HG03108 (cell line): Measurements from ENCODE around the gene TSC22D1.
"Not testable (repeated sequence)": the region's sequence is repeated elsewhere in the genome, so short reads cannot be mapped to it uniquely, and the experiment has no call there.

ENCODE experiments used
- ATAC-seq: cut with Tn5 transposase; IDR thresholded peaks from one replicate; pipeline ENCODE4 v1.9.1; 2021; ENCODE audit warnings: moderate library complexity; ENCODE audit not compliant: unreplicated experiment

Gene TSC22D1

DNA sequence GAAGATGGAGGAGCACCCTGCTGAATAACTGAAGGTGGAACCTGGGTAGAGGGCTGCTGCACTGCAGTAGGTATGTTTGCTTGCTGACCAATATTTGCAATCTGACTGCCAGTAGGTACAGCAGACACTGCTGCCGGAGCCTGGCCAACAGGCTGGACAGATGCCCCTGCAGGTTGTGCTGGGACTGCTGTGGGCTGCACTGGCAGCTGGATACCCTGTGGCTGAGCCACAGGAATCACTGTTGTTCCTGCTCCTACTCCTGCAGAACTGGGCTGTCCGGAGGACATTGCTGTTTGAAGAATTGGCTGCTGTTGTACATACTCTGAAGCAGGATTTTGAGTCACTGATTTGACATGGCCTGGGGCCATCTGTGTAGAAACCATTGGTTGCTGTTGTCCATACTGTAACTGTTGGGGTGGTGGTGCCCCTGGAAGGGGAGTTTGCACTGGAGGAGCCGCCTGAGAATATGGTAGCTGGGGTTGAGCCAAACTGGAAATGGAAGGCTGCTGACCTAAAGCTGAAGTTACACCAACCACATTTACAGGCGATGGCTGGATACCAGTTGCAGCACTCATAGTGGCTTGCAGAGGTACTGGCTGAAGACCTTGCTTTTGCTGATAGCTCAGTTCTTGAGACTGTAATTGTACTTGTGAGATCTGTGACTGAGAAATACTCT, 2.2 kb downstream of the TSC22D1 start:
- ATAC-seq: no peak

DNA sequence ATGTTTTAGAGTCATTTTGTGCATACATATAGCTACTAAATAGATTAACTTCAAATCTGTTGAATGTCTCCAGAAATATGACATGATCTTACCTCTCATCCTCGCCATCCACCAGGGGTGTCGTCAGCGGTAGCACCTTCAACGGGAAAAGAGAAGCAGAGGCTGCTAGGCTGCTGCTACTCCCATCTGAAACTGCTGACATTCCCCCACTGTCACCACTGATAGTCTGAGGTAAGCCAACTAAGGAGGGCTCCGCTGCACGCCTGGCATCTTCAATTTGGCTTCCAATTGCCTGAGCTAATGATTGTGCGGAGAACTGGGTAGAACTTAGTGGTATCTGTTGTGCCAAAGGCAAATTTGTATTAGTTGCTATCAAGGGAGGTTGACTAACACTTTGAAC, 3.1 kb downstream of the TSC22D1 start:
- no peak for ATAC-seq

DNA sequence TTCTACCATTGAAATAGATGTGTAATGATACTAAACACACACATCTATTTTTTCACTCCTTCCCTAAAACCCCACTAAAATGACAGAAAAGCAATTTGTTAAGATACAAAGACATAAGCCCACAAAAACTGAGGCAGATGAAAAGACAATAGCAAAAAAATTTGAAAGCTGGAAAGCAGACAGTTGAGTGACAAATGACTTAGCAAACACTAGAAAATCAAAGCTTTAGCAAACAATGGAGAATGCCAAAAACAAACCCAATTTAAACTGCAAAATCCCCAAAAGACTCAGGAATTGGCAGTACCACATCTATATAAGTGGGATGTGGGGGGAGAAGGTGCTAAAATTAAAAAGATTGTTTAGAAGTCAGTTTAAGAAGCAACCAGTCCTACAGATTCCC, 9.5 kb downstream of the TSC22D1 start:
- no peak for ATAC-seq

DNA sequence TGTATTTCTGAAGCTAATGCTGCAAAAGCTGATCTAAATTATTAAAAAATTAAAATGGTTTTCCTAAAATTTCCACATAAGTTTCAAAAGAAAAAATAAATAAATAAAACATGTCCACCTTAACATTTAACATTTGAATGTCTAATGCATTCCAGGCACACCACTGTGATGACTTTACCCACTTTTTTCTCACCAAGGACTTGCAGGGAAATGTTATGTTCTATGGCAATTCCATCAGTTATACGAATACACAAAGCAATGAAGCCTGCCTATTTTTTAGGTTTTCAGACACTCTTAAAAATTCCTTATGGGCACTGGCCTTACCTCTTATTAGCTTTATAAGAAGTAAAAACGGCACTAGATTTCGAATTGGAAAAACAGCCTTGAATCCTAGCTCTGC, 10.2 kb downstream of the TSC22D1 start:
- no peak for ATAC-seq

DNA sequence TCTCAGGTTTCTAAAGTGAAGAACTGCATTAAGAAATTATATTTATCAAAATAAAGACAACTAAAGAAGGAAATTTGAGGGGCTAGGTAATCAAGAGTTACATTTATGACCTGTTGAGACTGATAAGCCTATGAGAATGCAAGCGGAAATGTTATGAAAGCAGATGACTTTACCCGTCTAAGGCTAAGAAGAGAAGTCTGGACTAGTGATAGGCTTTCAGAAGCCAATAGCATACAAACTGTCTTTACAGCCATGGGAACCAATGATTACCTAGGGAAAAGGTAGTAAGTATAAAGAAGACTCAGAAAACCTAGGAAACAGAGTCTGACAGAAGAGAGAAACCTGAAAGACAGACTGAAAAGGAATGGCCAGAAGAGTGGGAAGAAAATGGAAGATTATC, 11.2 kb downstream of the TSC22D1 start:
- ATAC-seq: no peak

DNA sequence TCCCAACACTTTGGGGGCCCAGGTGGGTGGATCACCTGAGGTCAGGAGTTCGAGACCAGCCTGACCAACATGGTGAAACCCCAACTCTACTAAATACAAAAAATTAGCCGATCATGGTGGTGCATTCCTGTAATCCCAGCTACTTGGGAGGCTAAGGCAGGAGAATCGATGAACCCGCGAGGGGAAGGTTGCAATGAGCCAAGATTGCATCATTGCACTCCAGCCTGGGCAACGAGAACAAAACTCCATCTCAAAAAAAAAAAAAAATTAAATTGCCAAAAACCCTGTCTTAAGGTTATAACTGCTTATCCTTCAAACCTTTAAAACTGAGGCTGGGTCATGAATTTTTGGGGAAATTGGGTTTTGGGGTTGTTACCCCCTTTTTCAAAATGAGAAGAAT, 13.3 kb downstream of the TSC22D1 start:
- not testable (repeated sequence) for ATAC-seq

DNA sequence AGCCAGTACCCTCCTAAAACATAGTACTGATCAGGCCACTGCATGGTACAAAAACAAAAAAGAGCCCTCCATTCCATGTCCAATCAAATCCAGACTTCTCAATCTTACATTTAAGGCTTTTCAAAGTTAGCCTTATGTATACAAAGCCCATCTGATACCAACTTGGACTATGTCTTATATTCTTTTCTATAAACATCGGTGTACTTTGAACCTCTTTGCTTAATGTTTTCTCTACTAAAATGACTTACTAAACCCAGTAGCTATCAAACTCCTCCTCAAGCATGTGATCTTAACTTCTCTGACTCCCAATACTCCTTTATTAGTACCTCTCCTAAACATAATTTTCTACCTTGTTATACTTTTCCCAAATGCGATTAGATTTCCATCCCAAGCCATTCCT, 14.8 kb downstream of the TSC22D1 start:
- ATAC-seq: no peak

DNA sequence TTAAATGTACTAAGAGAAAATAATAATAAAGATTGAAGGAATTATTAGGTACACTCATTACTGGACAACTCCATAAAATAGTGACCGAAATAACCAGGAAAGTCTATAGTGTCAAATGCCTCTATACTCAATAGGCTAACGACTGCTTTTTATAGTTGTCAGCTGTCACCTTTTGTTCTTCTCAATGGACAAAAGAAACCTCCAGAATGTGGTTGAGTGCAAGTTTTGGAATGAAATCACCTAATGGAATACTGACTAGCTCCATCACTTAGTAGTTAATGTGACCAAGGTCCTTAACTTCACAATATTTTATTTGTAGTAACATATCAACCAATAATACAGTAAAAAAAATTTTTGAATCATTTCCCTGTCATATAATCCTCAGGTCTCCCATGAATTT, 18.1 kb downstream of the TSC22D1 start:
- no peak for ATAC-seq

DNA sequence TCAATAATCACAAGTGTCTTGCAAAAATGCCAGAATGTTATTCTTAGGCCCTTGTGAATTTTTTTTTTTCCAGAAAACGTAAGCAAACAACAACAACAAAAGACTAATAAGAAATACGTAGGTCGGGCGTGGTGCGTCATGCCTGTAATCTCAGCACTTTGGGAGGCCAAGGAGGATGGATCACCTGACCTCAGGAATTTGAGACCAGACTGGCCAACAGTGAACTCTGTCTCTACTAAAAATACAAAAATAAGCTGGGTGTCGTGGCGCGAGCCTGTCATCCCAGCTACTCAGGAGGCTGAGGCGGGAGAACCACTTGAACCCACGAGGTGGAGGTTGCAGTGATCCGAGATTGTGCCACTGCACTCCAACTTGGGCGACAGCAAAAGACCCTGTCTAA, 20.9 kb downstream of the TSC22D1 start:
- no peak for ATAC-seq

DNA sequence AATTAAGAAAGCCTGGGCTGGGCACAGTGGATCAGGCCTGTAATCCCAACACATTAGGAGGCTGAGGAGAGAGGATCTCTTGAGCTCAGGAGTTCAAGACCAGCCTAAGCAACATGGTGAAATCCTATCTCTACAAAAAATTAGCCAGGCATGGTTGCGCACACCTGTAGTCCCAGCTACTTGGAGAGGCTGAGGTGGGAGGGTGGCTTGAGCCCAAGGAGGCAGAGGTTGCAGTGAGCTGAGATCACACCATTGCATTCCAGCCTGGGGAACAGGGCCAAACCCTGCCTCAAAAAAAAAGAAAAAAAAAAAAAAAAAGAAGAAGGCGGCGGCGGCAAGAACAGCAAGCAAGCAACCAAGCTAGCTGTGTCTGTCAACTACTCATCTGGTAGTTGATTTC, 26.7 kb downstream of the TSC22D1 start:
- ATAC-seq: no peak

DNA sequence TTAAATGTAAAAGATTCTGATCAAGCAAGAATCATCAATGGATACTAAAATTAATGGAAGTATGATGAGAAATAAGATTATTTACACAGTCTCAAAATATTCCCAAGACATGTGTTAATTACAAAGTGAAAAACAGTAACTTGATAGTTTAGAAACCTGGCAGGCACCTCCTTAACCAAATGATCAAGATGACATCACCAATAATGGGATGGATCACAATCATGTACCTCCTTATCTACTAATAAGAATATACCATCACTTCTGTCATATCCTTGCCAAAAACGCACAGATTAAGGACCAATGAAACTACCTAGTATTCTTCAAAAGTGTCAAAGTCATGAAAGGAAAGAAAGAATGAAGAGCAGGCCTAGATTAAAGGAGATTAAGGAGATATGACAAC, 30.0 kb downstream of the TSC22D1 start:
- no peak for ATAC-seq

DNA sequence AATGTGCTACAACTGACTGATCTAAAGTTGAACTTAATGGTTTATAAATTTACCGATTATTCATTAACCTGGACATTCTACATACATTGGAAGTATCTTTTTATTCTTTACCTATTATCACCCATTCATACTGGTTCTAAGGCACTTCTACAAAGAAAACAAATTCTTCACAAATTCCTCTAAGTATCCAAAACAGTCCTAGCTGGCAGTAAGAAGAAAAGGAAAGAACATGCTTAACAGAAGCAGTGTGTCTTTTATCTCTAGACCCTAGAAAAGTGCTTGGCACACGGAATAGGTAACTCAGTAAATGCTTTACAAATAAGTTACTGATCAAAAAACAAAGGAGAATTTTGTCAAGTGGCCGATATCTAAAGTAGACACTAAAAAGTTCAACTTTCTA, 32.8 kb downstream of the TSC22D1 start:
- no peak for ATAC-seq

DNA sequence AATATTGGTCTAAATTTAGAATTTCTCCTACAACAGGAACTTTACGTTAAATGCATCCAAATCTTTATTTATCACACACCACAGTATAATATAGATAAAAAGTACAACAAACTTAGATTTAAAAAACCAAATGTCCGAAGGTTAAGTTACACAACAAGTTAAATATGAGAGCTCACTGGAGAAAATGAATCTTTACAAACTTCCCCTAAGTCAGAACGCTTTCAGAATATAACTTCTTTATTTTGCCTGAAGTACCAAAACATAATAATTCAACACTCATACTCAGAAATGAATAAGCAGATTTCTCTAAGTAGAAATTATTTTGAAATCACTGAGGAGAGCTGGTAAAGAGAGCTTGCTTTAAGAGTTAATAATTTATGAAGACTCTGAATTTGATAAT, 33.8 kb downstream of the TSC22D1 start:
- no peak for ATAC-seq

DNA sequence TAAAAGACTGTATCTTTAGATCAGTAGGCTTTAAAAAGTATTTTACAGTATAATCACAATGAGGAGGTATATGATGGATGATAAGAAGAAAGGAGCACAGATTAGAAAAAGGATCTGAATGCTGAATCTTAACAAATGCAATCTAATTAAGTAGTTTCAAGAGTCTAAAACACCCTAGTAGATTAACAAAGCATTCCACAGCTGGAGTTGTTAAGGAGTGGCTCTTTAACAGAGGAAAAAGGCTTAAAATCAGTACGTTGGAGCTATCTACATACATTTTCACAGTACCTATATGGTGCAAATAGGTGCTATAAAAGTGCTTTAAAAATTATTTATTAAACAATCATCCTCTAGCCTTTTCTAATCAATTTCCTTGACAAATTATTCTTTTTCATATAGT, 34.5 kb downstream of the TSC22D1 start:
- ATAC-seq: no peak

DNA sequence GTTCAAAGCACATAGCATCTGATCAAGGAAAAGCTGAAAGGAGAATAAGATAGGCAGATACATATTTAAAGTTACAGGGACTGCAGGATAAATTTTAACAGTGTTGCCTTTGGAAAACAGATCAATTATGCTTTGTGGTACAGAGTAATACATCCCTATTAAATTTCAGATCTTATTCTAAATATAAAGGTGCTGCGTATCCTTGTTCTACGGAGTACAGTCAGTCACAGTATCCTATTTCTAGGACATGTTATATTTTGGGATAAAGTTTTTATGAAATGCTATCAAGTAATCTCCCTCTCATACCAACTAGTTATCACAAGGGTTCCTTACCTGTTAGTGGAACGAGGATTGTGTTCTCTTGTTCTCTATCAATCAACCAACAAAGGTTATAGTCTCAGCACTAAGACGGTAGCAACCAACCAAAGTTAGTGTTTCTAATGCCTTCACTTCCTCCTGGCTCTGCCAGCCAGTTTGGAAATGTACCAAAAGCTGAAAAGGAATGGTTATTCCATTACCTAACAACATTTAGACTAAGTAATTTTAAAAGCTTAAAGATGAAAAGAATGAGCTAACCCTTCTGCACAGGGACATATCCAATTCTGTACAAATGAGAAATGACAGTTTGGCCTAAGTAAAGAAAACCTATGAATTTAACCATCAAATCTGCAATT, 35.2 kb downstream of the TSC22D1 start:
- no peak for ATAC-seq

DNA sequence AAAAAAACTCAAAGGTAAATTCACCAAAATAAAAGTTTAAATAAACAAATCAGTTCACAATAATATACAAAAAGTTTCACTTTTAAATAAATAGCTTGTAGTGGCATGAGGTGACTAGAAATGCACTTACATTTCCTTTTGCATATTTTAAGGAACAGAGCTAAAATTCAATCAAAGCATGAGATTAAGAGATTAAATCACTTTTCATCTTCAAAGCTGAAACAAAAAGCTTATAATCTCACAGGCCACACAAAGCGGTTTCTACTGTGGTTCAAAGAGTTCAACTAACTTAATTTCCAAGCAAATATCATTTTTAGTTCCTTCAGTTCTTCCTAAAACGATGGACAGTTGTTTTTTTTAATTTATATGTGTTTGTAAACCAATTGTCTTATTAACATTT, 38.9 kb downstream of the TSC22D1 start:
- no peak for ATAC-seq

DNA sequence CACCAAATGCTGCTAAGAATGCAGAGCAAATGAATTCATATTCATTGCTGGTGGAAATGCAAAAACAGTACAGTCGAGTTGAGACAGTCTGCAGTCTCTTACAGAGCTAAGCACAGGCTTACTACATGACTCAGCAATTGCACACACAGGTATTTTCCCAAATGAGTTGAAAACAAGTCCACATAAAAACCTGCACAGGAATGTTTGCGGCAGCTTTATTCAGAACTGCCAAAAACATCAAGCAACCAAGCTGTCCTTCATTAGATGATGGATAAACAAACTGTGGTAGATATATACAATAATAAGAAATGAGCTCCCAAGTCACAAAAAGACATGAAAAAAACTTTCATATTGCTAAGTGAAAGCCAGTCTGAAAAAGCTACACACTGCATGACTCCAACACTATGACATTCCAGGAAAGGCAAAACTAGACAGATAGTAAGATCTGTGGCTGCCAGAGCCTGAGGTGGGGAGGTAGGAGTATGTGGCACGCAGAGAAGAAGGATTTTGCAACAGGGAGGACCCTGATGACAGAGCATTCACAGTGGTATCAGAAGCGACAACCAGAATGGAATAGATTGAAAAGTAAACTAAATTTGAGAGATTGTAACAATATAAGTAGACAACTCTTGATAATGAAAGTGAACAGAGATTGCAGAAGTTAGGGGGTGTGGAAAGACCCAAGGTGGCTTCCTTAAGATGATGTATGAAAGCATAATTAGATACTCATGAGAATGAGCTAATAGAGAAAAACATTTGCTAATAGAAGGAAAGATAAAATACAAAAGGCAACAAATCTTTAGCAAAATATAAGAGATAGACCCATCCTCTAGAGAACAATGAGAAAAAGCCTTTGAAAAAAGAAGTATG, 52.7 kb downstream of the TSC22D1 start:
- ATAC-seq: peak; percentile 49

DNA sequence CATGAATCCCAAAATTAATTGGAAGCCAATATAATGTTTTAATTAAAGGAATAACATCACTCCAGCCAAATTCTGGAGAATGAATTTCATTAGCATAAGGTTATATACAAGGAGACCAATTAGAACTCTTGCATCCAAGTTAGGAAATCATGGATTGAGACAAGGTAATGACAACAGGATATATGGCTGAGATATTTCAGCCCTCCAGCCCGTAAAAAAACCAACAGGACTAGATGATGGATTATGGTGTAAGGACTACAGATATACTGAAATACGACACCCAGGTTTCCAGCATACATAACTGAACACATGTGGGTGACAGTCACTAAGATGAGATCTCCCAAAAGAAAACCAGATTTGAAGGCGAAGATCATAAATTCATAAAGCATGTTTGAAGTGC, 56.5 kb downstream of the TSC22D1 start:
- ATAC-seq: no peak

DNA sequence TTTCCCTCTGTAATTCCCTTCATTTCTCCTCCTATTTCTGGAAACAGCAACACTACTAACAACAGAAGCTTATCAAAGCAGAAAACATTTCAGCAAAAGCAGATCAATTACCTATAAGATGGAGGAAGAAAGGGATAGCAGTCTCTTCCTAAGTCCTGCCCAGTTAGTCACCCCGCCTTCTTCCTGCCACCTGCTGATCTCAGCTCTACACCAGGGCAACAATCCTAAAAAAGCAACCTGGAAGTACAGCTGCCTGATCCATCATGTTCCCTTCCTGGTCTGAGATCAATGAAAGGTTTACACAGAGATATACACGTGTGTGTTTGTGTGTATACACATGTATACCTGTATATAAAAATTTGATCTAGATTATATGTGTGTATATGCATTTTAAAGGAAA, 59.4 kb downstream of the TSC22D1 start:
- no peak for ATAC-seq

DNA sequence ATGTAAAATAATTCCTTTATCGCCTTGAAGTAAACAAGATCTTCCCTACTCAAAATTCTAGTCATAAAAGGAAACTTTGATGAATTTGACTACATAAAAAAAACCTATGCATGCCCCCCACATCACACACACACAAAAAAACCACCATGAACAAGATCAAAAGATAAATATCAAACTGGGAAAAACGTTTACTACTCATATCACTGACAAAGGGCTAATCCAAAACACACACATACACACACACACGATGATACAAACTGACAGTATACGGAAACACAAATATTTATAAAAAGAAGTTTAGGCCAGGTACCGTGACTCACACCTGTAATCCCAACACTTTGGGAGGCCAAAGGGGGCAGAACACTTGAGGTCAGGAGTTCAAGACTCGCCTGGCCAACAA, 61.9 kb downstream of the TSC22D1 start:
- no peak for ATAC-seq

DNA sequence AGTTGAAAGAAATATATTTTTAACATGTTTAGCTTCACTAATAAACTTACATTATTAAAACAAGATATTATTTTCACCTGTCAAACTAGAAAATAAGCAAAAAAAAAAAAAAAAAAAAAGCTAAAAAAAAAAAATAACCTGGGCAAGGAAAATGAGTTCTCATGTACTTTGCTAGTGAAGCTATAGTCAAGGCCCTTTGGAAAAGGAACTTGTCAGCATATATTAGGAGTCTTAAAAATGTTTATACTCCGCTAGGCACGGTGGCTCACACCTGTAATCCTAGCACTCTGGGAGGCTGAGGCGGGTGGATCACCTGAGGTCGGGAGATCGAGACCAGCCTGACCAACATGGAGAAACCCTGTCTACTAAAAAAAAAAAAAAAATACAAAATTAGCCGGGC, 66.3 kb downstream of the TSC22D1 start:
- not testable (repeated sequence) for ATAC-seq

DNA sequence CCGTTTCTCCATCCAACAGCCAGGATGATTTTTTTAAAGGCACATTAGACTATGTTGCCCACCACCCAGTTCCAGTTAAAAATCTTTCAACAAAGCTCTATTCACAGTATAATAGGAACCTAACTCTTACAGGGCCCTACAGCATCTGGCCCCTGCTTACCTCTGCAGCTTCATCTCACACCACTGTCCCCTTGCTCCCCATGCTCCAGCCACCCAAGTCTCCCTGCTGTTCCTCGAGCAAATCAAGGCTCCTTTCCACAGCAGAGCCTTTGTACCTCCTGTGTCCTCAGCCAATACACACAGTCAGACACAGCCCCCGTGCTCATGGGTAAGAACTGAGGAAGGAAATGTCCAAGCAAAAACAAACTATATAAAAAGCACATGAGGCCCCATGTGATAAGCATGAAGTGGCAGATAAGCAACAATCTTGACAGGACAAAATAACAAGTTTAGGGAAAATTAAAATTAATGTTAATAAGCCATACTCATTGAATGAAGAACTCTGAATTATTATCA, 67.5 kb downstream of the TSC22D1 start:
- no peak for ATAC-seq
